NAMALWA (cell line): ENCODE measurements around the gene GLT8D1.
A peak's percentile ranks its signal among the peaks of the same experiment; 100 is the strongest.

Experiments
- DNase-seq: peaks from one replicate; pipeline ENCODE4 v3.0.0-alpha.2; 2015; ENCODE audit warnings: low spot score

GLT8D1 gene

DNA sequence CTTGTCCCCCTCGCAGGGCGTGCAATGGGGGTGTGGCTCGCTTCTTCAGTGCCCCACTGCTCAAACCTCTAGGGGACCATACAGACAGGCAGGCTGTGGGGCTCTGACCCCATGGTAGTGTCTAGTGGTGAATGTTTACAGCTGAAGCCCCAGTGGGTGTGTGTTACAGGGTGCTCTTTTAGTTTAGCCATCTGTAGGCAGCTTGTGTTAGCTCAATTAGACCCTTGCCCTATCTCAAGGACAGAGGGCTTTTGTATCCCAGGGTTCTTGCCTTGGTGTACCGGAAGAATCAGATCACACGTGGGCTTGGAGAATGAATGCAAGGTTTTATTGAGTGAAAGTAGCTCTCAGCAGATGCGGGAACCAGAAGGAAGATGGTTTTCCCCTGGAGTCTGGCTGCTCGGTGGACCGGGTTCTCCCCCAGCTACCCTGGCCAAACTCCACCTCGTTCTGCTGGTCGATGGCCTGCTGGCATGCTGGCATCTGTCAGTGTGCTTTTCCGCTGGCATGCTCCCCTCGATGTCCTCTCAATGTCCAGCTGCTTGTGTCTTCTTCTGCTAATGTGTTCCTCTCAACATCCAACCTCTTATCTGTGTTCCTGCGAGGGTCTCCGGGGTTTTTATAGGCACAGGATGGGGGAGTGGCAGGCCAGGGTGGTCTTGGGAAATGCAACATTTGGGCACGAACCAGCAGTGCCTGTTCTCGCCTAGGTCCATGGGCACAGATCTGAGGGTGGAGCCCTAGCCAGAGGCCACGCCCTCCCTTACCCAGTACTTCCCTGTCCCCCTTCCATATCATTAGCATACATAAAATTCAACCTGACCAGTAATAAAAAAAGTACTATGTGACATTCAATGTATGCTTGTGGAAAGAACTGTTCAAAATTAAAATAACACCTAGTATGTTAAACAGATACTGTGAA, 7.0 kb upstream of the GLT8D1 start:
- DNase-seq: no peak

DNA sequence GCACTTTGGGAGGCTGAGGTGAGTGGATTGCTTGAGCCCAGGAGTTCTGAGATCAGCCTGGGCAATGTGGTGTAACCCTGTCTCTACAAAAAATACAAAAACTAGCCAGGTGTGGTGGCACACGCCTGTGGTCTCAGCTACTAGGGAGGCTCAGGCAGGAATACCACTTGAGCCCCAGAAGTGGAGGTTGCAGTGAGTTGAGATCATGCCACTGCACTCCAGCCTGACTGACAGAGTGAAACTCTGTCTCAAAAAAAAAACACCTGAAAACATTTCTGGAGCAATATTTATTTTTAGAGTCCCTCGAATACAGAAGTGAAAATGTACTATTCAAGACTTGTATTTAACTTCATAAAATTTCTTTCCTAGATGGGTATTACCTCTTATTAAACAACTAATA, 4.9 kb upstream of the GLT8D1 start:
- DNase-seq: no peak

DNA sequence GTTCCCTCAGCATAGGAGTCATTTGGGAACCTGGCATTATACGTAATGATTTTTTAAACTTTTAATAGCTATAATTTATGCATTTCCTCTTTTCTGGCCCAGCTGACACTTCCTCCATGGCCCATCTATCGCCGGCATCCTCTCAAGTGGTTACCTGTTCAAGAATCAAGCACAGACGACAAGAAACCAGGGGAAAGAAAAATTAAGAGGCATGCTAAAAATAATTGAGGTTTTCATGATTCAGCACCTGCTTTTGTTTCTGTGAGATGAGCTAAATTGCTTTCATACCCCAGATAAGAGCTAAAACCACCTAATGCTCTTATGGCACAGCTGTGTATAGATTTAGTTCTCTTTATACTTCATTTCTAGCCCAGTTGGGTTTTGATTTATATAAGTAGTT, 2.0 kb upstream of the GLT8D1 start:
- no peak for DNase-seq

DNA sequence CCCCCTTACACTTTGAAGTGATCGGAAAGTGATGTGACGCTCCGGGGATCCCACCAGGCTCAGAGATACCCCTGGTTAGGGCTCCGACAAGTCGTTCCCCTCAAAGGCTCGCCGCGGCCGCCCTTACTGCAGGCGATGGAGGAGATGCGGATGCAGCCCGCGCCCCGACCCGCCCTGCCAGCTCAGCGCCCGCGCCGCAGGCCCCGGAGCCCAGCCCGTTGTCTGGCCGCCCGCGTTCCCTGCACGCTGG, 228 bp downstream of the GLT8D1 start:
- DNase-seq: no peak

DNA sequence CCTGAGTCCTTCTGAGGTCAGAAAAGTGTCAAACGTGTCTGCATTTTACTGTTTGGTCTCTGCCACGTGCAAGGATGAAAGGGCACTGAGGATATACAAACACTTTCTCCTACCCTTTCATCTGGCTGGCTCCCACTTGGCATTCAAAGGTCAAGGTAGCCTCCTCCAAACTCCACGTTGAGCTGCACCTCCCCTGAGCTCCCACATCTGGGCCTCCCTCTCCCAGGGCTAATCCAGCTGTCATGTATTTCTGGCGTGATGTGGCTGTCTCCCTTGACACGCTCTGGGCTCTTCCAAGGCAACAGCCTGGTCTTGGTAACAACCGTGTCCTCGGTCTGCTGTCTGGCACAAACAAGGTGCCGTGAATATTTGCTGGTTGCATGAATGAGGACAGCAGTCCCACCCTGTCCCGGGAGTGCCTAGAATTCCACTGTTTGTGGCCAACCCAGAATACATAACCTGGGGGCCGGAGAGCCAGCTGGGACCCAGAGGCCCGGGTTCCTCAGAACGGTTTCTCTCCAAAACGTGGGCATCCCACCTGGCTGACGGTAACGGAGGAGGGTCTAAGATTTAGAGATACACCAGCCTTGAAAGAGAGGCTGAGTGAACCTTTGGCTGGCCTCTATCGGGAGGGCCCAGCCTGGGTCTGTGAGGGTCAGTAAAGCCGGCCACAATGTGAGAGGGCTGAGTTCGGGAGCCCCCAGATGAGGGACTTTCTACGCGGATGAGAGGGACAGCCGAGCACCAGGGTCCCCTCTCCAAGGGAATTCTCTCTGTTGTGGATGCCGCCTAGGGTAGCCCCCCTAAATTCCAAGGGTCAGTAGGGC, 767 bp downstream of the GLT8D1 start:
- peak; percentile 49 for DNase-seq

DNA sequence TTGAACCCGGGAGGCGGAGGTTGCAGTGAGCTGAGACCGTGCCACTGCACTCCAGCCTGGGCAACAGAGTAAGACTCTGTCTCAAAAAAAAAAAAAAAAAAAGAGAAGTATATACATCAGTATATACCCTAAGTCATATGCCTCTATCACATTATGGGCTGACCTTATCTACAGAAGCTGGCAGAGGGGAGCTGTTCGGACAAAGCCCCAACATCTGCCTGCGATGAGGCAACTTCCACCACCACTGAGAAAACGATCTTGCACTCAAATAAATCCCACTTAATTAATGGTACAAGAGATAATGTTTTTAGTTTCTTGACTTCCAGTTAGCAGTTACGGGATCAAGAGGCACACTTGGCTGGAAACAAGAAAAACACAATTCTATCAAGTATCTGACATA, 2.2 kb downstream of the GLT8D1 start:
- no peak for DNase-seq

DNA sequence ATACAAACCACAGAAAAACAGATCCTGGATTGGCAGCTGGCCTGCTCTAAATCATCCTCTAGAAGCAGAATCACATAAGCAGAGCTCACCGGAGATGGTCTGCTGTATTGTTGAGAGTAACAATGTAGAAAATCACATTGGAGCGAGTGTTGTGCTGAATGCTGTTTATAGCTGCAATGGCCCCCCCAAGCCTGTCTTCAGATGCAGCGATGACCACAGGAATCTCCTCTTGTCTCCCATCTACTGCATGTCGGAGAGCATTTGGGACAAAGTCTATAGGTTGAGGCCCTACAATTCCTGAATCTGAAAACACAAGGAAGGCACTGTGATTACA, 8.0 kb downstream of the GLT8D1 start:
- DNase-seq: no peak

DNA sequence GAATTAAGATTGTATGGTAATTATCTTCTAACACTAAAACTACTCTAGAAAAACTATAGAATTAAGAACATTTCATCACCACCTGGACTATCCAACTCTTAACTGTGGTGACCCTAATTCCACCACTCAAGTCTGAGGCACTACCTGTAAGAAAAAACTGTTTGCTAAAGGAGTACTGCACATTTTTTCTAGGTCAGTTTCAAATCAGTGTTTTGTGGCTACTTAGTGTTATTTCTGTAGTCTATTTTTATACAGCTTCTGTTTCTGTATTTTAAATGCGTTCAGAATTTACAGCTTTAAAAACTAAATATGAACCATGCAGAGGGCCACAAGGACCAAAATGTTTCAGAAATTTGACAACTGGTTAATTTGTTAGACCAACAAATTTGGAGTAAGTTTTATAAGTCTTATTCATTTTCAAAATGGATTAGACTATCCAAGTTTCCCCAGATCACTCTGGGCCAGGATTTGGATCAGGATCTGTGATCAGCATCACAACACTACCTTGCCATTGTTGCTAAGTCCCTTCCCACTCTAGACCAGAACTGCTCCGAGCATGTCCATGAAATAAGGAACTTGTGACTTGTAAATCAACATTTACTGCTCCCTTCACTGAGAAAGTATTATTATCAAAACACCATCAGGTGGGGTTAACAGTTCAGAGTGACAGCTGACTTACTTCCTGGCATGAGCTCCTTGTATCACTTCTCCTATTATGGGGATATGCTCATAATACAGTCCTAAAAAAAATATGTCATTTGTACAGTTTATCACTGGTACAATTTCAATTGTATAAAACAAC, 8.6 kb downstream of the GLT8D1 start:
- no peak for DNase-seq

DNA sequence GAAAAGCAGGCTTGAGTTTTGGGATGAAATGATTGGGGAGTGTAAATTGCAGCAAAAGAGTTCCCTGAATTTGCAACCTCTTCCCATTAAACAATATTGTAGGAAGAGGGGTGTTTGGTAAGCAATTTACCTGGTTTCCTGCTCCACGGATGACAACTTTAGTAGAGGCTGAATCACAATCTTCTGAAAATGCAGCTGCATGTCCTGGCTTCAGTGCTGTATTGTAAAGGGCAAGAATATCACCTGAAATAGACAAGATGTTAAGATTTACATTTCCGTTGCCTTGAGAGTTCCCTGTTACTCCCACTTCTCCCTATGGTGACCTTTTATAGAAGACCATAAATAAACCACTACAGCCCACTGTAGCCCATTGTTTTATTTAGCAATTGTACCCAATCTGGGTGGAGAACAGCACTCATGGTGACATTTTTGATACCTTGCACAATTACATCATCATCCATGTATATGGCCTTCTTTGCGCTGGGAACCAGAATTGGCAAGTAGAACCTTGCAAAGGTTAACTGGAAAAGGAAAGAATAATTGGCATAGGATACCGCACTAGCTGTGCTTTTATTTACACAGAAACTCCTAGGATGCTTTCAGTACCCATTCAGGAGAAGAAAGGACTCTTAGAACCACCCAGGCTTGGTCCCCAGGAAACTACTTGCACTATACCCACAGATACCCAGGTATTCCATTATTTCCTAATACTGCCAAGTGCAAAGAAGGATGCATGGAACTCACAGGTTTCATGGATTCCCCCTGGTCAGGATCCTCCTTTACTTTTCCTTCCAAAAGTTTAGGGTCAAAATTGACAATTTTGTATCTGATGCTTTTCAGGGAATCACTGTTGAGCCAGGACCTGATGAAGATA, 9.6 kb downstream of the GLT8D1 start:
- DNase-seq: no peak

DNA sequence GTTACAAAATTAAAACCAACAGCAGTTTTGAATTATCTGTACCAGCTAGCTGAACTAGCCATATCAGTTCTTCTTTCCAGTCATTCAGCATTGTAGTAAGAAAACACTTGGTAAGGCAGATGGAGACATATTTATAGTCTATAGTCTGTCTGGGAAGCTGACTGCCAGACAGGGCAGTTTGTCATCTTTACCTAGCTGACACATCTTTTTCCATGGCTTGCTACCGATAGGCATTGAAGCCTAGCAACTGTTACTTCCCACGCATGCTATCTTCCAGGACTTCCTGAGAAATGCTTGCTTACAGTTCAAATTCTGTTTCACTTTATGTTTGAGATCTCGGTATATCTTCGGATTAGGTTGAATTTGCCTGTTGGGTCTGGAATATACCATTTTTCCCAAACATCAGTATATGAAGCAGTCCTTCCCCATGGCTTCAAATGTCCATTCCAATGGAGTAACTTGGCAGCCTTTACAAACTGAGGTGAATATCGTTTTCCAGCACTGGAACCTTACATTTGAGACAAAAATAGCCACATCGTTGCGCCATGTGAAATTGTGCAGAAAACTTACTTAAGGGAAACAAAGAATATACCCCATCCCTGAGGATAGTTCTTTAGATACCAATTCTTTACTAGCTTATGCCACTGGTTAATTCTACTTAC, 10.9 kb downstream of the GLT8D1 start:
- no peak for DNase-seq

DNA sequence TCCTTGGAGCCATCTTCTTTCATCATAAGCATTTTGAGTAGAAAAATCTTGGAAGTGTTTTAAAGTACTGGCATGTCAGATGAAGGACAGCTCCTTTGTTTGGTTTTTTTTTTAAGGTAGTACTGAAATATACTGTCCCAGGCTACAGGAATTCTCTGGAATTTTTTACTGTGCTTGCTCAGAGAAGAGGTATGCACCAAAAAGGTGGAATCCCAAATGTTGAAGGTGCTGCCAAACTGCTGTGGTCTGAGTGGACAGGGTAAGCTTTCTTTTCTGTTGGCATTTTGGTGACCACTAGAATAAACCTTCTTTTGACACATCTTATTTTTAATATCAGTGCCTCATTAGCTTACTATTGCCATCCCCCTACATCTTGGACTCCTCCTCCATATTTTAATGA, 12.5 kb downstream of the GLT8D1 start:
- DNase-seq: no peak

DNA sequence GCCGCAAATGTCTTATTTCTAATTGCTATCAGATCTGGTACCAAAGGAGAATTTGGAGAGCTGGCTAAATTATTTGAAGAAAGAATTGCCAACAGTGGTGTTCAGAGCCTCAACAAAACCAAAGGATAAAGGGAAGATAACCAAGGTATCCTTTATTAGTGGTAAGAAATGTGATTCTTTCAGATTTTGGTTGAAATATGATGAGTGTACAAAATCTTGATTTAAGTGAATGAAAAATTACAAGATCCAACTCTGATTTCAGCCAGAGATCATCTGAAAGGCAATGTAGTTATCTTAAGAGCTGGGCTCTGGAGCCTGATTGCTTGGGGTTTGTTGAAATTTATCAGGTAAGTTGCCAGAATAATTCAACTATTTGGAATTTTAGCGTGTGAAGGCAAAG, 15.0 kb downstream of the GLT8D1 start:
- DNase-seq: no peak

DNA sequence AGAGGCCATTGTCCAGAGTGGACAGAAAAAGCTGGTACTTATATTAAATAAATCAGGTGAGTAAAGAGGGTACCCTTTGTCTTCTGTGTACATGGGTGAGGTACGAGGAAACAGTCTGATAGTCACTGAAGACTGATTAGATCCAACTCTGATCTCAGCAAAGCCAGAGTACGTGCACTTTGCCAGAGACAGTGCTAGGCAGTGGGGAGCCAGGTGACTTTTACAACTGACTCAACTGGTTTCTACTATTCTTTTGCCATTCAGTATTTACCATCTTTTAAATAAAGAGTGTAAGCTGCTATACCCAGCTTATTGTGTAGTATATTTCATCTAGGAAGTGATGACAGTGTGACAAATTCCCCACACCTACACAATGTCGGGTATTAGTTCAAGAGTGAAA, 16.4 kb downstream of the GLT8D1 start:
- DNase-seq: no peak

DNA sequence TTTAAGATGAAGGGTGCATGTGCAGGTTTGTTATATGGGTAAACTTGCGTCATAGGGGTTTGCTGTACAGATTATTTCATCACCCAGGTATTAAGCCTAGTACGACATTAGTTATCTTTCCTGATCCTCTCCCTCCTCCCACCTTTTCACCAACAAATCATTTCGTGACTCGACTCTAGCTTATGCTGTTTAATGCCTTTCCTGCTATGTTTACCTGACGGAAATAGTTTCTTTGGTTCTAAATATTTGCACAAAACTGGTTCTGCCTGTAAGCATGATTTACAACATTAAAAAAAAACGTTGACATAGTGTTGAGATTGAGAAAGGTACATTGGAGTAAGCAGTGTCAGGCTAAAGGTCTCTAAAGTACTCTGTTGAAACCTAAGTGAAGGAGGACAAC, 17.3 kb downstream of the GLT8D1 start:
- DNase-seq: no peak

DNA sequence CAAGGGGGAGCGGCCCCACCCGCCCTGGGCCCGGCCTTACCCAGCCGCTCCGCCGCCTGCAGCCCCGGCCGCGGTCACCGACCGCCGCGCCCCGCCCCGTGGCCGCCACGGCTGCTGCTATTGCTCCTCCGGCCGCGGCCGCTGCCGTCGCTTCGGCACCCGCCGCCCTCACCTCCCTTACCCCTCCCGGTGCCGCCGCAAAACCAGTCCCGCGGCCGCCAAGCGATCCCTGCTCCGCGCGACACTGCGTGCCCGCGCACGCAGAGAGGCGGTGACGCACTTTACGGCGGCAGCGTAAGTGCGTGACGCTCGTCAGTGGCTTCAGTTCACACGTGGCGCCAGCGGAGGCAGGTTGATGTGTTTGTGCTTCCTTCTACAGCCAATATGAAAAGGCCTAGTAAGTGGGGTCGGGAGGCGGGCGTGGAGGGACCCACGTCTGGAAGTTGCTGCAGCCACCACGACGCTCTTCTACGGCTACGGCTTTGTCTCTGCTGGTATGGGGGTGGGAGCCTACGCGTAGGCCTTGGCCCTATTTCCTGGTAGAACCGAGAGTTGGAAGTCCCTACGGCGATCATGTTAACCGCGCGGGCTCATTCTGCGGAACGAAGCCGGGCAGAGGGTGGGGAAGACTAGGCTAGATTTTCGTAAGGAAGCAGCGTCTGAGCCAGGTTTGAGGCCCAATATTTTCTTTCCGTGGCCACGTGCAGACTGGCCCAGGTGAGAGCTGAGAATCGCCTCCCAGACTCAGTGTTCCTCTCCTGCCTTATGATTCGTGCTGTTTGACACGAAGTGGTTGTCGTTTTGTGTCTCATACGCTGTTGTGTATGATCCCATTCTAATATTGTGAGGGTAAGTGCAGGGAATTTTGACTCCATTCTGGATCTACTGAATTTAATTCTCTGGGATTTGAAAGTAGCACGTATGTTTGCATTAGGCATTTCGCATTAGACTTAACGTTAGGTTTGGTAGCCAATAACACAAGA, 19.6 kb downstream of the GLT8D1 start, which contains the start of the genes GNL3 and PBRM1:
GNL3 (plus strand) TSS at position 324 of the 983 bp plus-strand sequence; CDS start at position 385, 61 bp downstream.
PBRM1 (minus strand) TSS at position 205 of the 983 bp plus-strand sequence.
- peak; percentile 91 for DNase-seq

DNA sequence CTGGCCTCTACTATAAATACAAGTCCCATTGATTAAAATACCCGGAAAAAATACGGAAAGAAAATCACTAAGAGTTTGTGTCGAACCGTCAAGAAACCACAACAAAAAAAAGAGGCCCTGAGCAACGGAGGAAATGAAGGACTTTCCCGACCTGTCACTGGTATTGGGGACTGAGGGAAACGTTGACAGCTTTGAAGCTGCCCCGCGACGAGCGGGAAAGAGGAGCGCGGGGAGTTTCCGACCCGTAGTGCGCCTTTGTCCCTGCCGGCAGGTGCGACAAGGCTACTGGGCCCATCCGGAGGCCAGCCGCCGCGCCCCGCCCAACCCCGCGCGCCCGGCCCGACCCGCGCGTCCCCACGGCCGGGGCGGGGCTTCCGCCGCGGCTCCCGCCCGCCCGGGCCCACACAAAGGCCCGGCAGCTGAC, 20.3 kb downstream of the GLT8D1 start:
- peak; percentile 73 for DNase-seq

DNA sequence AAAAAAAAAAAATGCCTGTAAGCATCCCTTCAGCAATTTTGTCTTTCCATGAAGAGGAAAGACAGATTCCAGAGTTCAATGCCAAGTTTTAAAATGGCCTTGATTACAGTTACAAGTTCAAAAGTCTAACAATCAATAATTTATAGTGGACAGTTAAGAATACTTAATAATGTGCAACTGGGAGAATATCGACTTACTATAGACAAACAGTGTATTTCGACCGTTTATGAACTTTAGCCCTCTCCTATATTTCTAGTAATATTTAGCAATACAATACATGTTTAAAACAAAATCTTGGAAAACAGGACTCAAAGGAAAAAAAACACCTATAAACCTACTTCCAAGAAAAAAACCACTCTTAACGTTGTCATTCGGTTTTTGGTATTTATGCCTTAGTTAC, 21.4 kb downstream of the GLT8D1 start:
- no peak for DNase-seq

DNA sequence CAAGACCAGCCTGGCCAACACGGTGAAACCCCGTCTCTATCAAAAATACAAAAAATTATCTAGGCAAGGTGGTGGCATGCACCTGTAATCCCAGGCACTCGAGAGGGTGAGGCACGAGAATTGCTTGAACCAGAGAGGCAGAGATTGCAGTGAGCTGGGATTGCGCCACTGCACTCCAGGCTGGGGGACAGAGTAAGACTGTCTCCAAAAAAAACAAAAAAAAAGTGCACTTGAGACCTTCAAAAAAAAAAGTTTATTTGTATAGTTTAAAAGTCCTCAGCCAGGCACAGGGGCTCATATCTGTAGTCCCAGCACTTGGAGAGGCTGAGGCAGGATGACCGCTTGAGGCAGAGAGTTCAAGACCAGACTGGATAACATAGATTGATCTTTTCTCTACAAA, 22.0 kb downstream of the GLT8D1 start:
- DNase-seq: no peak

DNA sequence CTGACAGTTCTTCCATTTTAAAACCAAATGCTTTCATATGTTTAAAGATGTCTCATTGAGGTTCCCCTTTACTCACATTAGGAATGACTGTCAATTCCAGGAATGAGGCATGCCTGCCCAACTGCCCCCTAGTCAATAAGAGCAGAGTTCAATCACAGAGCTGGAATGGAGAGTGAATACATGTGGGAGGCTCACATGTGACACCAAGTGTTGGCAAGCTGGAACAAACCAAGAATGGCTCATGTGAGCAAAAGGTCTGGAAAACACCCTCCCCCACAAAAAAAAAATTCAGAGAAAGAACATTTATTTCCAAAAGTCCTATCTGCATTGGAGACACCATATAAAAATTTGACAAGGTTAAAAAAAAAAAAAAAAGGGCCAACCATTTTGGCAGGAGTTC, 23.6 kb downstream of the GLT8D1 start:
- DNase-seq: no peak

DNA sequence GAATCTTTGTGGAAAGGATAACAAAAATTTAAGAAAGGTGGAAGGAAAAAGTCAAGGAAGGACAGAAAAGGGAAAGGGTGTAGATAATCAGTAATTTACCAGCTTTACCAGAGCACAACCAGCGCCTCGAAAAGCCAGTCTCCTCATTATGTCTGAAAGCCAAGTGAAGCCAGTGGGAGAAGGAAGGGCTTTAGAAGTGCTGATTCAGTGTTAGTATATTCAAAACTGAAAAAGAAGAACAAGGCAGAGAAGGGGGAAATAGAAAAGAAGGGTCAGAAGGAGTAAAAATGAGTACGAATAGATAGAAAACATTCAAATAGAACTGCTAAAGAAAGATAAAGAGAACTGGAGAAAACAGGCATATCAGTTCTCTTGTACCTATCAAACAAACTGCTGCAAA, 24.0 kb downstream of the GLT8D1 start:
- no peak for DNase-seq
